Sigmoid colon (tissue), 4 donors: ENCODE measurements around the gene RBFOX2.

Experiments
- POLR2A ChIP-seq, 2 donors: fragments of 450-650 bp; IDR thresholded peaks; one replicate each; pipeline ENCODE4 v1.6.1; 2016; ENCODE audit warnings: antibody characterized with exemption in 2 of 2, mild to moderate bottlenecking in 2 of 2, moderate library complexity in 2 of 2
- POLR2AphosphoS5 ChIP-seq, 4 donors: sonication (generic); formaldehyde crosslinking; IDR thresholded peaks; one replicate each; pipeline ENCODE4 v1.6.1; 2017; ENCODE audit warnings: antibody characterized with exemption in 4 of 4

DNA sequence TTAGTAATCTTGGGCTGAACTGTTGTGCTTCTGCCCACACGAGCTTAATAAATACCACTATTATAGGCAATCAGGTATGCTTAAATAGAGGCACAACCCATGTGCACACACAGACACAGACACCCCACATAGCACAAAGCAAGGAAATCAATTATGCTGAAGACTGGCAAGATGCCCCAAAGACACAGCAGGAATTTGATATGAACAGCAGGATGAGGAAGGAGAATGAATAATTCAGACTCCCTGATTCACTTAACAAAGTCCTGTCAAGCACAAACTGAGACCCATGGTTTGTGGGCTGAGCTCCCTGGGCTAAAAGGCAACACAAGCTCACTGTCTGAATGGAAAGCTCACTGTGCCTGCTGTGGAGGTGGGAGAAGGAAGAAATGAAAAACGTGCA lies 42.5 kb downstream of the RBFOX2 start:
- no peak for TF ChIP-seq POLR2A (IDR thresholded peaks at IDR 0.05)
- no peak for TF ChIP-seq POLR2AphosphoS5 (IDR thresholded peaks at IDR 0.05)
